TTC549 (cell line): ENCODE data around the gene PPP1R3A.

Experiments
- FAIRE-seq: peaks from 2 replicates; lab custom pipeline; 2012; peaks lifted over from hg19 to GRCh38; lab: Jason Lieb, UNC

PPP1R3A gene

DNA sequence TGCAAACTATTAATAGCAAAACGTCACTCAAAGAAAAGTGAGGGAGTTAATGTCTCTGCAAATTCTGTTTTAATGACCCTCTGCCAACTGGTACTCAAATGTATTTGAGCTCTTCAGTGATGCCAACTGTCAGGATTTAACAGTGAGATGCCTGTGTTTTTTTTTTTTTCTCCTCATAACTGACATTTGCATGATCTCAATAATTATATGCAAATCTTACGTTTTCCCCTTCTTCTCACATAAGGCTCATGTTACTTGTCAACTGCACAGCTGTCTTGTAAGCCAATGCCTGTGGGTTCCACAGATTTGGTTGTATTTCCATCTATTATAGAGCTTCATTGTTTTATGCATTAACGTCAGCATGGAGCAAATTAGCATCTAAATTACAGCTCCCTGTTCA, 38.2 kb downstream of the PPP1R3A start:
- FAIRE-seq: no peak

GRCh38 chr7:113878394-113878992, 40.3 kb downstream of the PPP1R3A start:
- FAIRE-seq: no peak

GRCh38 chr7:113875224-113875623, 43.6 kb downstream of the PPP1R3A start:
- FAIRE-seq: no peak

DNA sequence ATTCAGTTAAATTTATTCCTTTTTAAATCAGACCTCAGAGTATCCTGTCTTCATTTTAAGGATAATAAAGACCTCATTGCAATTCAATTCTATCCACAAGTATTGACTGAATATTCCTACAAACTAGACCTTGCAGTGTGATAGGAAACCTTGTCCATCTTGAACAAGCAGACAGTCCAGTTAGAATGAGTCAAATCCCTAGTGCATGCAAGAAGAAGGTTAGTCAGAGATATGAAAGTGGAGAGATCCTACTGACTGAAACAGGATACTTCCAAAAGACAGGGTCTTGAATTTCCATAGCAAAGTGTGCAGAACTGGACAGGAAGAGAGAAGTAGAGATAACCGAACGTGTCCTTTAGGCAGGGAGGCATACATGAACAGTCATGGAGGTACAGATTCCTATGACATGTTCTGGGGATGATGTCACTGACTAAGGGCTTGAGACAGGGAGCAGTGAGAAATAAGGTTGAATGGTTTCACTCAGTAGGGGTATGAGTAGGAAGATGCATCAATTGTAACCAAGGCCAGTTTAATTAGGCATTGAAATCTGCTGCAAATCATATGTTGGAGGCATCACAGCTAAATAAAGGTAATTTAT, 45.2 kb downstream of the PPP1R3A start:
- FAIRE-seq: no peak

GRCh38 chr7:113872981-113873380, 45.8 kb downstream of the PPP1R3A start:
- FAIRE-seq: no peak

DNA sequence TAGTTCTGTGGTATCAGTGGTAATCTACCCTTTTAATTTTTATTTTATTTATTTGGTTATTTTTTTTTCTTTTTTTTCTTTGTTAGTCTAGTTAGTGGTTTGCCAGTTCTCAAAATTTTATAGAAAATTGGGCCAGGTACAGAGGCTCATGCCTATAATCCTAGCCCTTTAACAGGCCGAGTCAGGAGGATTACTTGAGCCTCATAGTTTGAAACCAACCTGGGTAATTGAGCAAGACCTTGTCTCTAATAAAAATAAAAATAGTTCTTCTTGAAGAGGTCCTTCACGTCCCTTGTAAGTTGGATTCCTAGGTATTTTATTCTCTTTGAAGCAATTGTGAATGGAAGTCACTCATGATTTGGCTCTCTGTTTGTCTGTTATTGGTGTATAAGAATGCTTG, 51.5 kb downstream of the PPP1R3A start:
- no peak for FAIRE-seq

DNA sequence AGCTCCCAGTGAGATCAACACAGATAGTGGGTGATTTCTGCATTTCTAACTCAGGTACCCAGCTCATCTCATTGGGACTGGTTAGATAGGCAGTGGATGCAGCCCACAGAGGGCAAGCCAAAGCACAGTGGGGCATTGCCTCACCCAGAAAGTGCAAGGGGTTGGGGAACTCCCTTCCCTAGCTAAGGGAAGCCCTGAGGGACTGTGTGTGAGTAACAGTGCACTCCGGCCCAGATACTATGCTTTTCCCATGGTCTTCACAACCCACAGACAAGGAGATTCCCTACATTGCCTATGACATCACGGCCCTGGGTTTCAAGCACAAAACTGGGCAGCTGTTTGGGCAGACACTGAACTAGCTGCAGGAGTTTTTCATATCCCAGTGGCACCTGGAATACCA, 62.8 kb downstream of the PPP1R3A start:
- FAIRE-seq: no peak

DNA sequence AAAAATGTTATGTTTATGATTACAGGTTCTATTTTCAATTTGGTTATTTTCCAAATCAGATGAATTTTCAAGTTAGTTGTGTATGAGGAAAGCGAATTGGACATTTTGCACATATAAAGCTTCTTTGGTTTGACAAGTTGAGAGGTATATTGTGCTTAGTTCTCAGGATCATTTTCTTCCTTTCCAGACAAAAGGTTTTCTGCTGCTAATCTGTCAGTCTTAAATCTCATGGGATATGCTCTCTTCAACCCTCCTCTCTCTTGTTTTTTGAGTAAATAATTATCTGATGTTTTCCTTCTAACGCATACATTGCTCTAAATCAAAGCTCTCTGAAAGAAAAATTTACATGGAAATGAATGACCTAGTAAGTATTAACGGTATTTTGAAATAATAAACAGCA, 77.9 kb downstream of the PPP1R3A start:
- FAIRE-seq: no peak

DNA sequence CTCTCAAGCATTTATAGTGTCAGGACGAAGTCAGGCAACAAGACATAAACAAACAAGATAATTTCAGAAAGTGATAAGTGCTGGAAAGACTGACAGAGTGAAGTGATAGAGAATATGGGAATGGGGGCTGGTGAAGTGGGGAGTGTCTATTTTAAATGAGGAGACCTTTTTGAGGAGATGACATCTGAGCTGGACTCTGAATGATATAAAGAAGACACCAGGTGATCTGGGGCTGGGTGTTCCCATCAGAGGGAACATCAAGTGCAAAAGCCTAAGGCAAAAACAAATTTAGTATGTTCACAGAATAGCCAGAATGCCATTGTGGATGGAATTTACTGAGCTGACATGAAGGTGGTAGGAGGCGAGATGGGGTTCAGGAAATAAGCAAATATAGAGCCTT, 83.4 kb downstream of the PPP1R3A start:
- FAIRE-seq: no peak

GRCh38 chr7:113832196-113832745, 86.5 kb downstream of the PPP1R3A start:
- FAIRE-seq: no peak

DNA sequence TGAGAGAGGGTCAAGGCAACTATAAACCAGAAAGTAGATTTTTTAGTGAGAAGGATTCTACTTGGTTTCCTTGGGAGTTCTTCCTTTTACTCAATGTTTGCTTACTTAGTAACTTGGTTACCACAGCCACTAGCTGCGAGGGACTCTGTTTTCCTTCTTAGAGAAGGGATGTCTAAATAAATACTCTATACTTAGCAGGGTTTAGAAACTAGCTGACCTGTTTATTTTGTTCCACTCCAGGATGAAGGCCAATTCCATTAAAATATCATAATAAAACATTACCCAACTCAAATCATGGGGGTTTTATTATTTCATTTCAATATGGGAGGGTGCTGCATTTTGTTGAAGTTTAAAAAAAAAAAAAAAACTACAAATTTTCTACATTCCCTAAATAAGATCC, 87.3 kb downstream of the PPP1R3A start:
- no peak for FAIRE-seq

DNA sequence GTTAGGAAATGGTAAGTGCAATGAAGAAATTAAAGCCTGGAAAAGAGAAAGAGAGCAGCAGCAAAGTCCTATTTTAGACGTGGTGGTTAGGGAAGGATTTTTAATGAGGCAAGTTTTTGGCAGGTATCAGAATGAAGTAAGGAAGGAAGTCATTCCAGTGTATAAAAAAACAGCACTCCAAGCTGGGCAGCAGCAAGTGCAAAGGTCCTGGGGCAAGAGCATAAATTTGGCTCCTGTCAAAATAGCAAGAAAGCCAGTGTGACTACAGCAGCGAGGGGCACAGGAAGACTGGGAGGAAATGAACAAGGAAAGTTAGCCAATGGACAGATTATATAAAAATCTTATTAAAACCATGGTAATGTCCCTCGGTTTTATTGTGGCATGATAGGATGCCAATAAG, 90.2 kb downstream of the PPP1R3A start:
- FAIRE-seq: no peak
